ENCODE measurements around the gene CFAP210. TPM values are rescaled to one million over a fixed set of nuclear protein-coding genes. Genes with fewer than 3 reads are reported as not detected.

CFAP210 gene
- total RNA-seq, 3 donors from 2014 or later = 0.66 to 3.4 TPM; not detected in 1

DNA sequence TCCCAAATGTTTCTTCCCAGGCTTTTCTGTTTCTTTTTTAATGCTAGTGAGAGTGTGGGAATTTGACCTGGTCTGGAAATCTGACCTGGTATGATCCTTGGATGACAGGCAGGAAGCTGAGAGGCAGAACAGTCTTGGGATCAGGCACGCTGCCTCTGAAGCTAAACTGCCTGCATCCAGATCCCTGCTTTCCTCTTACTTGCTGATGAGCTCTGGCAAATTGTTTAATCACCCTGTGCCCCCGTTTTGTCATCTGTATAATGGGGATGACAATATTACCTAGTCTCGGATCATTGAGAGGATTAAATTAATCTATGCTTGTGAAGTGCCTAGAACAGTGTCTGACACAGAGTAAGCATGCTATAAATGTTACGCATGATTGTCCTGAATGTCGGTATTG, 42.7 kb upstream of the CFAP210 start:
- TF ChIP-seq POLR2A (IDR thresholded peaks at IDR 0.05) = no peak
- no peak for TF ChIP-seq POLR2AphosphoS5 (IDR thresholded peaks at IDR 0.05)
- TF ChIP-seq, protein P1, sequence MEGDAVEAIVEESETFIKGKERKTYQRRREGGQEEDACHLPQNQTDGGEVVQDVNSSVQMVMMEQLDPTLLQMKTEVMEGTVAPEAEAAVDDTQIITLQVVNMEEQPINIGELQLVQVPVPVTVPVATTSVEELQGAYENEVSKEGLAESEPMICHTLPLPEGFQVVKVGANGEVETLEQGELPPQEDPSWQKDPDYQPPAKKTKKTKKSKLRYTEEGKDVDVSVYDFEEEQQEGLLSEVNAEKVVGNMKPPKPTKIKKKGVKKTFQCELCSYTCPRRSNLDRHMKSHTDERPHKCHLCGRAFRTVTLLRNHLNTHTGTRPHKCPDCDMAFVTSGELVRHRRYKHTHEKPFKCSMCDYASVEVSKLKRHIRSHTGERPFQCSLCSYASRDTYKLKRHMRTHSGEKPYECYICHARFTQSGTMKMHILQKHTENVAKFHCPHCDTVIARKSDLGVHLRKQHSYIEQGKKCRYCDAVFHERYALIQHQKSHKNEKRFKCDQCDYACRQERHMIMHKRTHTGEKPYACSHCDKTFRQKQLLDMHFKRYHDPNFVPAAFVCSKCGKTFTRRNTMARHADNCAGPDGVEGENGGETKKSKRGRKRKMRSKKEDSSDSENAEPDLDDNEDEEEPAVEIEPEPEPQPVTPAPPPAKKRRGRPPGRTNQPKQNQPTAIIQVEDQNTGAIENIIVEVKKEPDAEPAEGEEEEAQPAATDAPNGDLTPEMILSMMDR (IDR thresholded peaks at IDR 0.05) = no peak
- H3K9me3 ChIP-seq = no peaks in the 10 kb centered on the region
- no peaks in the 10 kb centered on the region for H3K4me1 ChIP-seq
- H3K27me3 ChIP-seq = no peaks in the 10 kb centered on the region
- no peak for DNase-seq (ENCODE audit: low spot score in 2 of 2)
- intact Hi-C loops (cut with DNase I; ENCODE audit: low total_unique reads) = no loop called here
- H3K27ac ChIP-seq = no peak overlapping the region
- no peaks in the 10 kb centered on the region for H3K36me3 ChIP-seq
- H3K4me3 ChIP-seq = no peak overlapping the region

DNA sequence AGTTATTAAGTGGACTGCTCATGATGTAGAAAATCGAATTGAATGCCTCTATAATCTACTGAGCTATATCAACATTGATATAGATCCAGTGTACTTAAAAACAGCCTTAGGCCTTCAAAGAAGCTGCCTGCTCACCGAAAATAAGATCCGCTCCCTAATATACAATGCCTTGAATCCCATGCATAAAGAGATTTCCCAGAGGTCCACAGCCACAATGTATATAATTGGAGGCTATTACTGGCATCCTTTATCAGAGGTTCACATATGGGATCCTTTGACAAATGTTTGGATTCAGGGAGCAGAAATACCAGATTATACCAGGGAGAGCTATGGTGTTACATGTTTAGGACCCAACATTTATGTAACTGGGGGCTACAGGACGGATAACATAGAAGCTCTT, 41.4 kb upstream of the CFAP210 start:
- DNase-seq (ENCODE audit: low spot score in 2 of 2) = no peak
- Histone ChIP-seq H3K27ac (no peak overlapping the region), H3K4me3 (no peak overlapping the region), H3K4me1 (no peaks in the 10 kb centered on the region), H3K27me3 (no peaks in the 10 kb centered on the region), H3K9me3 (no peaks in the 10 kb centered on the region), H3K36me3 (no peaks in the 10 kb centered on the region)
- TF ChIP-seq, protein P1 (IDR thresholded peaks at IDR 0.05) = no peak
- intact Hi-C loops (cut with DNase I; ENCODE audit: low total_unique reads) = no loop called here

DNA sequence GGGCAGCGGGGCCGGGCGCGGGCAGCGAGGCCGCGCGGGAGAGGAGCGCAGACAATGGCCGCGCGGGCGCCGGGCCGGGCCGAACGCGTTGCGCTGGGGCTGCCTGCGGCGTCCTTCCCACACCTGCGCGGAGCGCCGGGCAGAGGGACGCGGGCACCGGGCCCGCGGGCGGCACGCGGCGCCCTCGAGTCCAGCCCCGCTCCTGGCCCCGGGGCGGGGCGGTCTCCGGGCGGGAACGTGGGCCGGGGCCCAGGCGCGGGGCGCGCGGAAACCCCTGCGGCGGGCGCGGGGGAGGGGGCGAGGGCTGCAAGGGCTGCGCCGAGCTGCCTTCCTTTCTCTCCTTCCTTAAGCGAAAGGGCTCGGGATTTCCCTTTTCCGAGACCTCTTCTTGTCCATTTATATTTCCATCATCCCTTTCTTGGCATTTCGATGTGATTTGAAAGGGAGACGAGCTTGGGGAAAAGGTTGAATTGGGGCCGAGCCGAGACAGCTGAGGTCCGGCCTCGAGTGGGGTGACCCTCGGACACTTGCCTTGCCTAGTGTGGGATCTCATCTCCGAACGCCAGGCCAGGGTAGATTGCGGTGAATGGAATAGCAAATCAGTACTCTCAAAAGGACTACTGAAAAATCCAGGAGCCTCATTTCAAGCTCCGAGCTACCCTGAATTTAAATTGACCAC, 40.1 kb upstream of the CFAP210 start:
- intact Hi-C loops (cut with DNase I; ENCODE audit: low total_unique reads) = no loop called here
- no peak for DNase-seq (ENCODE audit: low spot score in 2 of 2)
- TF ChIP-seq, protein P1 (IDR thresholded peaks at IDR 0.05) = no peak
- no peak for TF ChIP-seq POLR2A (IDR thresholded peaks at IDR 0.05)
- Histone ChIP-seq H3K4me1 (no peaks in the 10 kb centered on the region), H3K27ac (peak overlapping the region in 1 of 2 donors; percentile 70), H3K27me3 (no peaks in the 10 kb centered on the region), H3K9me3 (no peaks in the 10 kb centered on the region), H3K36me3 (no peaks in the 10 kb centered on the region), H3K4me3 (peak overlapping the region; percentile 66 to 92 (median 81))

DNA sequence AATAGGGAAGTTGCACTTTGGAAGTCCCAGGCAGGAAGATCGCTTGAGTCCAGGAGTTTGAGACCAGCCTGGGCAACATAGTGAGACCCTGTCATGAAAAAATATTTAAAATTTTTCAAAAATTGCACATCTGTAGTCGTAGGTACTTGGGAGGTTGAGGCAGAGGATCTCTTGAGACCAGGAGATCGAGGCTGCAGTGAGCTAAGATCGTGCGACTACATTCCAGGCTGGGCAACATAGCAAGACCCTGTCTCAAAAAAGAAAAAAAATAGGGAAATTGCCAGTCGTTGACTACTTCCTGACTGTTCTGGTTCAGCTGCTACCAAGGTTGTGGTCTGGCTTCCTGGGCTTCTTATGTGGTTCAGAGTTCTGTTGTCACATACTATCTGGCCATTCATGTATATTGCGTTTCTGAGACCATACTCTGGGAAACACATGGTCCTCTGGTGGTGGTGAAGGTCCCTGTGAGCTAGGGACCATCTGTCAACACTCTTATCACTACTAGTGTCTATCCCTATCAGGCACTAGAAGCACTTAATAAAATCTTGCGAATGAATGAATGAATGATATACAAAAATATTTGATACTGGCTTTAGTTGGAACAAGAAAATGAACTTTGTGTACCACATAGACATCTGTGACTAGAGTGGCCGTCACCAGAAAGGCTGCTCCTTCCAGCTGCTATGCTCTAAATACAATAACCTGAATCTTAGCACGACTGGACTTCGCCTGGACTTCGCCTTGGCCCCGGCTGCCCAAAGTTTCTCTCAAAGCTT, 38.6 kb upstream of the CFAP210 start:
- Histone ChIP-seq H3K27ac (peak overlapping the region; percentile 44 to 70), H3K9me3 (no peaks in the 10 kb centered on the region), H3K4me1 (no peaks in the 10 kb centered on the region), H3K36me3 (no peaks in the 10 kb centered on the region), H3K27me3 (no peaks in the 10 kb centered on the region), H3K4me3 (peak overlapping the region; percentile 66 to 92 (median 81))
- no peak for DNase-seq (ENCODE audit: low spot score in 2 of 2)
- intact Hi-C loops (cut with DNase I; ENCODE audit: low total_unique reads) = no loop called here
- no peak for TF ChIP-seq POLR2A (IDR thresholded peaks at IDR 0.05)
- TF ChIP-seq, protein P1 (IDR thresholded peaks at IDR 0.05) = no peak
- TF ChIP-seq POLR2AphosphoS5 (IDR thresholded peaks at IDR 0.05) = no peak

DNA sequence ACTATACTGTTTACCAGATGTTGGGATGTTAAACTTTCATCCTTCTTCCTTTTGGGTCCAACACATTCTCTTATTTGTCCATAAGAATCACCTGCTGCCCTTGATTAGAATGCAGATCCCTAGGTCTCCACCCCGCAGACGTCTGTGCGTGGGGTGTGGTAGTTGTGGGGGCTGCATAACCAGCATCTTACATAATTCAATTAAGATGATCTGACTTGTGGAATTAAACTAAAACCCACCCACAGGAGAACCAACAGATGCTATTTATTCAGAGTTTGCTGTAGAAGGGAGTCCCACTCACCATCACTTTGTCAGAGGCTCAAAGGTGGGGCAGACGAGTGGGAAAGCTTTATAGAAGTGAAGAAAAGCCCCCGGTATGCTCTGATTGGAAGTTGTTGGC, 37.9 kb upstream of the CFAP210 start:
- TF ChIP-seq, protein P1 (IDR thresholded peaks at IDR 0.05) = no peak
- no peak for TF ChIP-seq POLR2A (IDR thresholded peaks at IDR 0.05)
- TF ChIP-seq POLR2AphosphoS5 (IDR thresholded peaks at IDR 0.05) = no peak
- H3K4me3 ChIP-seq = no peak overlapping the region
- intact Hi-C loops (cut with DNase I; ENCODE audit: low total_unique reads) = no loop called here
- no peak overlapping the region for H3K27ac ChIP-seq
- no peaks in the 10 kb centered on the region for H3K4me1 ChIP-seq
- H3K27me3 ChIP-seq = no peaks in the 10 kb centered on the region
- H3K9me3 ChIP-seq = no peaks in the 10 kb centered on the region
- DNase-seq (ENCODE audit: low spot score in 2 of 2) = no peak
- H3K36me3 ChIP-seq = no peaks in the 10 kb centered on the region

Data from breast epithelium (tissue), 4 donors.